GM23248 (cell line): ENCODE results near the gene GNAS.

Experiments used
- EZH2 ChIP-seq: fragments of 200-600 bp; sonication (generic); IDR thresholded peaks from 2 replicates; pipeline ENCODE4 v1.6.1; 2018; ENCODE audit warnings: antibody characterized with exemption, mild to moderate bottlenecking; ENCODE audit not compliant: insufficient read depth, poor library complexity, severe bottlenecking
- EZH2phosphoT487 ChIP-seq: fragments of 200-600 bp; sonication (generic); IDR thresholded peaks from 2 replicates; pipeline ENCODE4 v1.6.1; 2018; ENCODE audit warnings: antibody characterized with exemption, moderate library complexity, mild to moderate bottlenecking, low read depth; ENCODE audit not compliant: insufficient read depth

- TF ChIP-seq EZH2 (no peak), EZH2phosphoT487 (no peak)
Observed at GRCh38 chr20:58807801-58808200, 44.7 kb upstream of the GNAS start.
